A549 (cell line): ENCODE measurements around the gene MAGI1. TPM values are rescaled to one million over a fixed set of nuclear protein-coding genes. Genes with fewer than 3 reads are reported as not detected.

Experiments used
- ATAC-seq, 2 experiments: fragments of 200-7000 bp in 1 of 2; fragments of >200 bp in 1 of 2; cut with Nextera tagmentation in 1 of 2; cut with Tn5 transposase in 1 of 2; 3 replicates each; pipeline versions ENCODE4 v1.8.0 to v1.9.1; 2018 to 2020; ENCODE audit warnings: mild to moderate bottlenecking in 1 of 2, moderate library complexity in 1 of 2
- CTCF ChIA-PET: fragments of 300-600 bp; sonication (Branson Sonifier 250); formaldehyde crosslinking; extraction: SDS; loops from one replicate; lab custom pipeline; 2021; ENCODE audit warnings: antibody characterized with exemption, inconsistent platforms; lab: Yijun Ruan, JAX
- POLR2A ChIA-PET: fragments of 350-600 bp; formaldehyde crosslinking; extraction: SDS; loops from one replicate; lab custom pipeline; 2021; ENCODE audit warnings: antibody characterized with exemption, inconsistent platforms; lab: Yijun Ruan, JAX
- DNase-seq, 2 experiments: peaks; one replicate each; pipeline versions ENCODE4 v3.0.0 to v3.0.0-alpha.2; 2011 to 2016; ENCODE audit warnings: low read depth in 1 of 2, low spot score in 1 of 2
- FAIRE-seq: peaks from 2 replicates; lab custom pipeline; 2011; peaks lifted over from hg19 to GRCh38; lab: Jason Lieb, UNC
- H3K27ac ChIP-seq, 2 experiments: fragments of >200 bp; sonication (Bioruptor Twin); formaldehyde crosslinking; 3 replicates each; pipeline ENCODE4 v1.5.1; 2016 to 2017
- H3K4me1 ChIP-seq: fragments of >200 bp; sonication (Bioruptor Twin); formaldehyde crosslinking; 3 replicates; pipeline ENCODE4 v1.6.1; 2016
- H3K4me2 ChIP-seq: fragments of >200 bp; sonication (Bioruptor Twin); formaldehyde crosslinking; 3 replicates; pipeline ENCODE4 v1.6.1; 2016
- H3K4me3 ChIP-seq: fragments of >200 bp; sonication (Bioruptor Twin); formaldehyde crosslinking; 3 replicates; pipeline ENCODE4 v1.5.1; 2016
- H3K9me3 ChIP-seq: fragments of >200 bp; sonication (Bioruptor Twin); formaldehyde crosslinking; 3 replicates; pipeline ENCODE4 v1.6.1; 2016
- ATOH8 ChIP-seq: fragments of 250-450 bp; sonication (Bioruptor Pico); IDR thresholded peaks from 2 replicates; pipeline ENCODE4 v1.5.0; 2020; ENCODE audit warnings: low read depth, mild to moderate bottlenecking, moderate library complexity
- BCL3 ChIP-seq: fragments of >200 bp; sonication (Bioruptor Twin); formaldehyde crosslinking; IDR thresholded peaks from 3 replicates; pipeline ENCODE4 v1.6.1; 2016
- CBX2 ChIP-seq: fragments of 200-600 bp; sonication (generic); IDR thresholded peaks from 2 replicates; pipeline ENCODE4 v1.6.1; 2016; ENCODE audit warnings: low read depth, mild to moderate bottlenecking, borderline replicate concordance
- CBX8 ChIP-seq: fragments of 200-600 bp; sonication (generic); IDR thresholded peaks from 2 replicates; pipeline ENCODE4 v1.6.1; 2016
- CHD2 ChIP-seq: fragments of 150-350 bp; IDR thresholded peaks from 2 replicates; pipeline ENCODE4 v1.6.1; 2014; ENCODE audit warnings: low read length; ENCODE audit not compliant: partially characterized antibody
- E2F6 ChIP-seq: IDR thresholded peaks from 2 replicates; pipeline ENCODE4 v1.6.1; 2012; ENCODE audit warnings: low read depth, borderline replicate concordance
- EHMT2 ChIP-seq: fragments of 200-600 bp; sonication (generic); IDR thresholded peaks from 2 replicates; pipeline ENCODE4 v1.6.1; 2016; ENCODE audit warnings: antibody characterized with exemption, low read depth, mild to moderate bottlenecking, moderate library complexity
- FOSB ChIP-seq: fragments of 250-450 bp; sonication (Bioruptor Pico); IDR thresholded peaks from 2 replicates; pipeline ENCODE4 v1.5.0; 2020; ENCODE audit warnings: mild to moderate bottlenecking, moderate library complexity
- FOSL2 ChIP-seq, 2 experiments: fragments of 450-650 bp in 1 of 2; fragments of >200 bp in 1 of 2; sonication (Bioruptor Twin) in 1 of 2; formaldehyde crosslinking; IDR thresholded peaks; 2 replicates each; pipeline versions ENCODE4 v1.5.0 to v1.6.1; 2016 to 2020; ENCODE audit warnings: mild to moderate bottlenecking in 1 of 2, moderate library complexity in 1 of 2
- HOXA7 ChIP-seq: fragments of 250-450 bp; sonication (Bioruptor Pico); IDR thresholded peaks from 2 replicates; pipeline ENCODE4 v1.5.0; 2020; ENCODE audit warnings: mild to moderate bottlenecking, moderate library complexity
- HOXB13 ChIP-seq: fragments of 250-450 bp; sonication (Bioruptor Pico); IDR thresholded peaks from 2 replicates; pipeline ENCODE4 v1.5.0; 2020; ENCODE audit warnings: low read depth, mild to moderate bottlenecking, moderate library complexity
- HOXB5 ChIP-seq: fragments of 250-450 bp; sonication (Bioruptor Pico); IDR thresholded peaks from 2 replicates; pipeline ENCODE4 v1.5.0; 2020; ENCODE audit warnings: mild to moderate bottlenecking, moderate library complexity
- KDM1A ChIP-seq: fragments of 200-600 bp; sonication (generic); IDR thresholded peaks from 2 replicates; pipeline ENCODE4 v1.6.1; 2016; ENCODE audit warnings: low read depth, mild to moderate bottlenecking
- KDM5A ChIP-seq: fragments of 200-600 bp; sonication (generic); IDR thresholded peaks from 2 replicates; pipeline ENCODE4 v1.6.1; 2016; ENCODE audit warnings: antibody characterized with exemption, mild to moderate bottlenecking
- MAFK ChIP-seq: fragments of 450-650 bp; IDR thresholded peaks from 2 replicates; pipeline ENCODE4 v1.6.1; 2014; ENCODE audit not compliant: partially characterized antibody
- MAX ChIP-seq: IDR thresholded peaks from 2 replicates; pipeline ENCODE4 v1.6.1; 2012
- NFE2L2 ChIP-seq: fragments of 150-350 bp; conservative IDR thresholded peaks from 2 replicates; pipeline ENCODE4 v1.6.1; 2014; ENCODE audit warnings: low read length
- PHF8 ChIP-seq: fragments of 200-600 bp; sonication (generic); IDR thresholded peaks from 2 replicates; pipeline ENCODE4 v1.6.1; 2016; ENCODE audit warnings: low read depth, mild to moderate bottlenecking, antibody characterized with exemption, moderate library complexity, borderline replicate concordance
- POLR2A ChIP-seq: IDR thresholded peaks from 2 replicates; pipeline ENCODE4 v1.6.1; 2012; ENCODE audit warnings: mild to moderate bottlenecking, low read length
- RCOR1 ChIP-seq: fragments of 150-350 bp; IDR thresholded peaks from 2 replicates; pipeline ENCODE4 v1.6.1; 2014; ENCODE audit warnings: antibody characterized with exemption, low read length, low read depth
- RNF2 ChIP-seq: fragments of 200-600 bp; sonication (generic); IDR thresholded peaks from 2 replicates; pipeline ENCODE4 v1.6.1; 2016; ENCODE audit warnings: low read depth, mild to moderate bottlenecking, antibody characterized with exemption, moderate library complexity, borderline replicate concordance
- SREBF2 ChIP-seq: fragments of 450-650 bp; IDR thresholded peaks from 2 replicates; pipeline ENCODE4 v1.6.1; 2014; ENCODE audit warnings: mild to moderate bottlenecking, moderate library complexity
- TP53 ChIP-seq: fragments of 250-450 bp; sonication (Bioruptor Pico); IDR thresholded peaks from 2 replicates; pipeline ENCODE4 v1.5.0; 2021; ENCODE audit warnings: mild to moderate bottlenecking, moderate library complexity
- USF2 ChIP-seq: fragments of 450-650 bp; IDR thresholded peaks from 2 replicates; pipeline ENCODE4 v1.6.1; 2014; ENCODE audit warnings: antibody characterized with exemption
- WGBS: methylation state at CpG from one replicate; pipeline ENCODE4 v1.1.6; 2017; ENCODE audit errors: missing lambda C conversion rate; 5-methylcytosine and 5-hydroxymethylcytosine counted together
- polyA plus RNA-seq, 4 experiments: library from polyadenylated mRNA; depleted of rRNA in 3 of 4; stranded (reverse); fragments of >200 nt; fragmentation: RNase III in 1 of 4; extraction: RNeasy Plus Mini Kit Qiagen cat#74134 plus additional on column Dnase treatment in 1 of 4; gene quantifications; 2 replicates in 3 of 4; 3 replicates in 1 of 4; pipeline ENCODE4 v1.2.3, GENCODE V29; 2011 to 2017

Gene MAGI1
- polyA plus RNA-seq, 2 of the 4 experiments (the other 2 are of a cell fraction): 4.7 to 6.6 TPM

GRCh38 chr3:65647369-65647768, 391.3 kb downstream of the MAGI1 start:
- Histone ChIP-seq H3K4me3 (no peak overlapping the region), H3K4me1 (no peaks in the 10 kb centered on the region), H3K4me2 (no peak overlapping the region), H3K9me3 (no peaks in the 10 kb centered on the region), H3K27ac (no peak overlapping the region)
- WGBS: 36% methylated on average over 1 of the region's 1 CpG
- no peak for DNase-seq
- CTCF ChIA-PET: no interaction called here
- FAIRE-seq: no peak
- no peak for ATAC-seq
- POLR2A ChIA-PET: no interaction called here
- TF ChIP-seq HOXB5 (CRISPR knock-in tag) (no peak), MAFK (no peak), TP53 (CRISPR knock-in tag) (no peak), FOSB (CRISPR knock-in tag) (no peak)

GRCh38 chr3:65642883-65643282, 395.8 kb downstream of the MAGI1 start:
- TF ChIP-seq PHF8 (no peak), HOXB13 (CRISPR knock-in tag) (no peak), ATOH8 (CRISPR knock-in tag) (no peak)
- TF ChIP-seq, all 56 proteins: peak for 0
- ChIA-PET CTCF (no interaction called here), POLR2A (no interaction called here)
- Histone ChIP-seq H3K4me1 (no peaks in the 10 kb centered on the region), H3K4me2 (no peak overlapping the region), H3K27ac (no peak overlapping the region), H3K9me3 (no peaks in the 10 kb centered on the region), H3K4me3 (no peak overlapping the region)
- no peak for FAIRE-seq
- DNase-seq: no peak
- WGBS: 46% methylated on average over 1 of the region's 1 CpG
- no peak for ATAC-seq

- H3K4me2 ChIP-seq: no peak overlapping the region
- 55% methylated on average over 2 of the region's 2 CpGs for WGBS
- no peak for ATAC-seq
- TF ChIP-seq CHD2 (no peak), HOXA7 (CRISPR knock-in tag) (no peak), POLR2A (no peak), KDM1A (no peak), E2F6 (no peak), KDM5A (no peak), CBX8 (no peak), RCOR1 (no peak)
- FAIRE-seq: no peak
- H3K27ac ChIP-seq: no peak overlapping the region
- no peak for DNase-seq
- H3K4me3 ChIP-seq: no peak overlapping the region
- CTCF ChIA-PET: no interaction called here
- no peaks in the 10 kb centered on the region for H3K9me3 ChIP-seq
- no peaks in the 10 kb centered on the region for H3K4me1 ChIP-seq
- POLR2A ChIA-PET: no interaction called here
Observed at GRCh38 chr3:65641777-65642176, 396.9 kb downstream of the MAGI1 start.

- ChIA-PET POLR2A (no interaction called here), CTCF (no interaction called here)
- Histone ChIP-seq H3K4me2 (no peak overlapping the region), H3K9me3 (no peaks in the 10 kb centered on the region), H3K4me3 (no peak overlapping the region), H3K4me1 (no peaks in the 10 kb centered on the region), H3K27ac (no peak overlapping the region)
- no peak for ATAC-seq
- no peak for FAIRE-seq
- no peak for DNase-seq
- TF ChIP-seq USF2 (no peak), RCOR1 (no peak), NFE2L2 (no peak), RNF2 (no peak), POLR2A (no peak), CBX2 (no peak), SREBF2 (no peak), EHMT2 (no peak), BCL3 (no peak), CBX8 (no peak), MAX (no peak), FOSL2 (IDR thresholded peaks at IDR 0.05) (no peak), FOSL2 (CRISPR knock-in tag; IDR thresholded peaks at IDR 0.05) (no peak)
- 59% methylated on average over 4 of the region's 4 CpGs for WGBS
Observed at GRCh38 chr3:65641045-65641444, 397.7 kb downstream of the MAGI1 start.
